Astrocyte (in vitro differentiated cells and primary cell): ENCODE results near the gene TCF7.

Experiments
- CTCF ChIP-seq: IDR thresholded peaks from 2 replicates; pipeline ENCODE4 v1.5.1; 2011; ENCODE audit warnings: low read depth, mild to moderate bottlenecking, inconsistent platforms, low read length, moderate library complexity; ENCODE audit not compliant: insufficient read depth
- EZH2 ChIP-seq: IDR thresholded peaks from 2 replicates; pipeline ENCODE4 v1.6.1; 2012; ENCODE audit warnings: mild to moderate bottlenecking, low read length, inconsistent platforms; ENCODE audit not compliant: insufficient read depth

GRCh38 chr5:134143944-134144941, 29.8 kb downstream of the TCF7 start:
- TF ChIP-seq CTCF: no peak
- no peak for TF ChIP-seq EZH2
